ENCODE data around the gene TENM4. TPM values are rescaled to one million over a fixed set of nuclear protein-coding genes. Genes with fewer than 3 reads are reported as not detected.

Gene TENM4
- total and polyA plus RNA-seq, 2 donors = 1.5 to 27.8 TPM

GRCh38 chr11:78855116-78855515 is 585.7 kb downstream of the TENM4 start:
- peaks cover 1% of the 10 kb centered on the region for H3K4me1 ChIP-seq (ENCODE audit: insufficient read depth)
- no peak overlapping the region for H3K27ac ChIP-seq (ENCODE audit: low read depth)
- DNase-seq (ENCODE audit: extremely low spot score) = no peak
- H3K4me3 ChIP-seq (ENCODE audit: low read depth, low read length) = no peak overlapping the region
- no peaks in the 10 kb centered on the region for H3K36me3 ChIP-seq (ENCODE audit: insufficient read depth)

- H3K36me3 ChIP-seq (ENCODE audit: insufficient read depth) = no peaks in the 10 kb centered on the region
- WGBS = 94% methylated on average over 3 of the region's 3 CpGs
- peaks cover 1% of the 10 kb centered on the region for H3K4me1 ChIP-seq (ENCODE audit: insufficient read depth)
- no peak overlapping the region for H3K4me3 ChIP-seq (ENCODE audit: low read depth, low read length)
- no peak overlapping the region for H3K27ac ChIP-seq (ENCODE audit: low read depth)
- DNase-seq (ENCODE audit: extremely low spot score) = no peak
These were observed 587.3 kb downstream of the TENM4 start for GRCh38 chr11:78853521-78853920.

- Histone ChIP-seq H3K4me3 (ENCODE audit: low read depth, low read length) (no peak overlapping the region), H3K27ac (ENCODE audit: low read depth) (no peak overlapping the region), H3K4me1 (ENCODE audit: insufficient read depth) (peaks cover 1% of the 10 kb centered on the region), H3K36me3 (ENCODE audit: insufficient read depth) (no peaks in the 10 kb centered on the region)
- no peak for DNase-seq (ENCODE audit: extremely low spot score)
- 76% methylated on average over 7 of the region's 7 CpGs for WGBS
These were observed 588.8 kb downstream of the TENM4 start for GRCh38 chr11:78851878-78852586.

DNA sequence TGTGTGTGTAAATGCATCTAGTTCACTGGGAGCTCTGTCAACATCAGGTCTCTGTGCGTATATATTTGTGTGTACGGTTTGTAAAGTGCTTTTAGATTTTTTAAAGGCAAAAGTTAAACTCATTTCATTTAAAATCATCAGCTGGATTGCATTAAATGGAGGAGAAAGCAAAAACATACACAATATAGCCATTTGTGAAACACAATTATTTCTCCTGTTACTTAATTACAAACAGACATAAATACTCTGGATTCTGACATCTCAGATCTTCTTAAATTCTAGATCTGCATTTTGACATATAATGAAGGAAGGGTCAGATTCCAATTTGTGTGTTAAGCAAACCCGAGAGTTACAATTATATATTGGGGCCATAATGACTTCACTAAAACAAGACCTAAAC is 590.8 kb downstream of the TENM4 start:
- WGBS = 88% methylated on average over 3 of the region's 3 CpGs
- Histone ChIP-seq H3K27ac (ENCODE audit: low read depth) (no peak overlapping the region), H3K36me3 (ENCODE audit: insufficient read depth) (no peaks in the 10 kb centered on the region), H3K4me1 (ENCODE audit: insufficient read depth) (no peaks in the 10 kb centered on the region), H3K4me3 (ENCODE audit: low read depth, low read length) (no peak overlapping the region)
- no peak for DNase-seq (ENCODE audit: extremely low spot score)

- no peak for DNase-seq (ENCODE audit: extremely low spot score)
- 88% methylated on average over 5 of the region's 5 CpGs for WGBS
- Histone ChIP-seq H3K4me3 (ENCODE audit: low read depth, low read length) (no peak overlapping the region), H3K36me3 (ENCODE audit: insufficient read depth) (no peaks in the 10 kb centered on the region), H3K4me1 (ENCODE audit: insufficient read depth) (no peaks in the 10 kb centered on the region), H3K27ac (ENCODE audit: low read depth) (no peak overlapping the region)
These were observed 594.6 kb downstream of the TENM4 start for GRCh38 chr11:78846269-78846668.

- 84% methylated on average over 6 of the region's 6 CpGs for WGBS
- Histone ChIP-seq H3K36me3 (ENCODE audit: insufficient read depth) (no peaks in the 10 kb centered on the region), H3K27ac (ENCODE audit: low read depth) (no peak overlapping the region), H3K4me3 (ENCODE audit: low read depth, low read length) (no peak overlapping the region), H3K4me1 (ENCODE audit: insufficient read depth) (no peaks in the 10 kb centered on the region)
- no peak for DNase-seq (ENCODE audit: extremely low spot score)
These were observed 595.3 kb downstream of the TENM4 start for GRCh38 chr11:78845496-78845895.

DNA sequence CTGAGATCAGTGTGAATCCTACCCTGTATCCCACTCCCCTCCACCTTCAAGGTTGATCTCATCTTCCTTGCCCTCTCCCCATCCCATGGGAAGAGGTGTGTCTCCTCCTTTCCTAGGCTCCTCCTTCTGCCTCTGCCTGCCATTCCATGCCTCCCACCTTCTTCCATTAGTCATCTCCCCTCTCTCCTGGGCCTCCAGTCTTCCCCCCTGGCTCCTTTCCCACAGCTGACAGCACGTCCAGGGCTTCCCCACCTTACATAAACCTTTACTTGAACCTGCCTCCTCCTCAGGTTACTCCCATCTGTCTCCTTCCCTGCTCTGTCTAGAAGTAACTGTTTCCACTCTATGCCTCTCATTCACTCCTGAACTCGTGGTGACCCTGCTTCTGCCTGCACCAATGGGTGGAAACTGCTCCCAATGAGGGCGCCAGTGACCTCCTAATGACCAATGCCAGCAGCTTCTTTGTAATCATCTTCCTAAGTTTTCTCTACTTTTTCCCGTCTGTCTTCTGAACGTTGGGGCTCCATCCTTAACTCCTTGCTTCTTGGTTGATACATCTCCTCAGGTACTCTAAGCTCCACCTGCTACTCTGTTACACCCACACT is 599.3 kb downstream of the TENM4 start:
- Histone ChIP-seq H3K4me3 (ENCODE audit: low read depth, low read length) (no peak overlapping the region), H3K4me1 (ENCODE audit: insufficient read depth) (no peaks in the 10 kb centered on the region), H3K36me3 (ENCODE audit: insufficient read depth) (no peaks in the 10 kb centered on the region), H3K27ac (ENCODE audit: low read depth) (no peak overlapping the region)
- WGBS = 74% methylated on average over 5 of the region's 5 CpGs
- DNase-seq (ENCODE audit: extremely low spot score) = no peak

GRCh38 chr11:78840623-78841022 is 600.2 kb downstream of the TENM4 start:
- no peak overlapping the region for H3K4me3 ChIP-seq (ENCODE audit: low read depth, low read length)
- no peaks in the 10 kb centered on the region for H3K4me1 ChIP-seq (ENCODE audit: insufficient read depth)
- no peaks in the 10 kb centered on the region for H3K36me3 ChIP-seq (ENCODE audit: insufficient read depth)
- WGBS = 51% methylated on average over 4 of the region's 4 CpGs
- DNase-seq (ENCODE audit: extremely low spot score) = no peak
- H3K27ac ChIP-seq (ENCODE audit: low read depth) = no peak overlapping the region

DNA sequence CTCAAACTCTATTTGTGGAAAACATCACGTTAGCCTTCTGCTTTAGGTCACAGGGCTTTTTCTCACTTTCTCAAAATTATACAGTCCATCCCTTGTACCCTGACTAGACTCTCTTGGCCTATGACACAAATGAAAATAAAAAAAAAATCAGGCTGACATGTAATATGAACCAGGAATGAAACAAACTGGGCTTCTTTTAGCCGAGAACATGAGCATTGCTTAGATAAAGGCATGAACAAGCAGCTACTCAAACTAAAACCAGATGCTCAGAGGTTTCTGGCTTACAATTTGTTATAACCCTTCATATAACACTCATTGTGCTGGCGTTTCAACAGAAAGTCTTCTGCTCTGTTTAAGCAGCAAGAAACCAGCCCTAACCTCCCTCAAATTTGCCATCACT is 600.6 kb downstream of the TENM4 start:
- Histone ChIP-seq H3K27ac (ENCODE audit: low read depth) (no peak overlapping the region), H3K4me3 (ENCODE audit: low read depth, low read length) (no peak overlapping the region), H3K36me3 (ENCODE audit: insufficient read depth) (no peaks in the 10 kb centered on the region), H3K4me1 (ENCODE audit: insufficient read depth) (no peaks in the 10 kb centered on the region)
- WGBS = 29% methylated on average over 3 of the region's 3 CpGs
- DNase-seq (ENCODE audit: extremely low spot score) = no peak

GRCh38 chr11:78838417-78838816 is 602.4 kb downstream of the TENM4 start:
- WGBS = 67% methylated on average over 2 of the region's 2 CpGs
- H3K36me3 ChIP-seq (ENCODE audit: insufficient read depth) = no peaks in the 10 kb centered on the region
- H3K4me3 ChIP-seq (ENCODE audit: low read depth, low read length) = no peak overlapping the region

DNA sequence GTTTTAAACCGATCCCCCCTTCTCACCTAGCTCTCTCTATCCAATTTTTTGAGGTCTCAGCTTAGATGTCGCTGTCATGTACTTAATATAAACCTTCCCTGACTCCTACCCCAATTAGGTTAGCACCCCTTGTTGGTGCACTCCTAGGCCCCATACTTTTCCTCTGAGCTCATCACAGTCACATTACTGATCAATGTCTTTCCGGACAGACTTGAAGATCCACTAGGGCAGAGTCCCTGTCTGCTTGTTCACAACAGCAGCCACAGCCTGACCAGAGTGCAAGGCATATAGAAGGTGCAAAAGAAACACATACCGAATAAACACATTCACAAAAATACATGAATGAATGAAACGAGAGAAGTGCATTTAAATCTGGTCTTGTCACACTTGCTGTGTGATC is 605.2 kb downstream of the TENM4 start:
- Histone ChIP-seq H3K4me3 (ENCODE audit: low read depth, low read length) (no peak overlapping the region), H3K4me1 (ENCODE audit: insufficient read depth) (no peaks in the 10 kb centered on the region), H3K36me3 (ENCODE audit: insufficient read depth) (no peaks in the 10 kb centered on the region), H3K27ac (ENCODE audit: low read depth) (no peak overlapping the region)
- no peak for DNase-seq (ENCODE audit: extremely low spot score)
- WGBS = 92% methylated on average over 5 of the region's 5 CpGs

More at GRCh38 chr11:78838417-78838816, 602.4 kb downstream of the TENM4 start:
- no peak for DNase-seq (ENCODE audit: extremely low spot score)
- Histone ChIP-seq H3K4me1 (ENCODE audit: insufficient read depth) (no peaks in the 10 kb centered on the region), H3K27ac (ENCODE audit: low read depth) (no peak overlapping the region)

DNA sequence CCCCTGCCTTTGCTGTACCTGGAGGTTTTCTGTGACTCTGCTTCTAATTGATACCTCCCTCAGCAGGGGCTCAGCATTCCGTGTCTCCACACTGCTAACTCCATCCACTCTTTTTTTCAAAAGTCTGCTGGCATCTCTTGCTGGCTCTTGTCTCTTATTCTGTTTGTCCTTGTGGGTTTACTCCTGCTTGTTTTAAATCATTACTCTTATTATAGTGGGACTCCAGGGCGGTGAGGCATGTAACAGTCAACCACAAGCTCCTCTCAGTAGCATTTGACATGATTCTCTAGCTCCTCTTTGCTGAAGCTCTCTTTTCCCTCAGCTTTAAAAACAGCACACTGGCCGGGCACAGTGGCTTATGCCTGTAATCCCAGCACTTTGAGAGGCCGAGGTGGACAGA is 605.9 kb downstream of the TENM4 start:
- no peak for DNase-seq (ENCODE audit: extremely low spot score)
- 94% methylated on average over 4 of the region's 4 CpGs for WGBS
- Histone ChIP-seq H3K27ac (ENCODE audit: low read depth) (no peak overlapping the region), H3K36me3 (ENCODE audit: insufficient read depth) (no peaks in the 10 kb centered on the region), H3K4me3 (ENCODE audit: low read depth, low read length) (no peak overlapping the region), H3K4me1 (ENCODE audit: insufficient read depth) (no peaks in the 10 kb centered on the region)

- no peaks in the 10 kb centered on the region for H3K36me3 ChIP-seq (ENCODE audit: insufficient read depth)
- H3K4me1 ChIP-seq (ENCODE audit: insufficient read depth) = no peaks in the 10 kb centered on the region
- no peak overlapping the region for H3K27ac ChIP-seq (ENCODE audit: low read depth)
- H3K4me3 ChIP-seq (ENCODE audit: low read depth, low read length) = no peak overlapping the region
- no peak for DNase-seq (ENCODE audit: extremely low spot score)
- WGBS = 89% methylated on average over 2 of the region's 2 CpGs
These were observed 607.6 kb downstream of the TENM4 start for GRCh38 chr11:78833237-78833636.

GRCh38 chr11:78832226-78832947 is 608.4 kb downstream of the TENM4 start:
- Histone ChIP-seq H3K36me3 (ENCODE audit: insufficient read depth) (no peaks in the 10 kb centered on the region), H3K27ac (ENCODE audit: low read depth) (no peak overlapping the region), H3K4me1 (ENCODE audit: insufficient read depth) (no peaks in the 10 kb centered on the region), H3K4me3 (ENCODE audit: low read depth, low read length) (no peak overlapping the region)
- 84% methylated on average over 7 of the region's 7 CpGs for WGBS
- DNase-seq (ENCODE audit: extremely low spot score) = no peak

Data from urinary bladder (tissue), 4 donors.